Breast epithelium (tissue), 3 donors: ENCODE measurements around the gene FRY.

ENCODE experiments used
- POLR2A ChIP-seq: fragments of 450-650 bp; IDR thresholded peaks from one replicate; pipeline ENCODE4 v1.6.1; 2016; ENCODE audit warnings: antibody characterized with exemption, mild to moderate bottlenecking, moderate library complexity
- TF ChIP-seq, protein P1 (sequence below), 3 donors: fragments of 450-650 bp; IDR thresholded peaks; one replicate each; pipeline ENCODE4 v1.5.1; 2016 to 2017; ENCODE audit warnings: antibody characterized with exemption in 3 of 3, mild to moderate bottlenecking in 3 of 3, moderate library complexity in 3 of 3

GRCh38 chr13:32107474-32107873 is 75.9 kb downstream of the FRY start:
- TF ChIP-seq, protein P1, sequence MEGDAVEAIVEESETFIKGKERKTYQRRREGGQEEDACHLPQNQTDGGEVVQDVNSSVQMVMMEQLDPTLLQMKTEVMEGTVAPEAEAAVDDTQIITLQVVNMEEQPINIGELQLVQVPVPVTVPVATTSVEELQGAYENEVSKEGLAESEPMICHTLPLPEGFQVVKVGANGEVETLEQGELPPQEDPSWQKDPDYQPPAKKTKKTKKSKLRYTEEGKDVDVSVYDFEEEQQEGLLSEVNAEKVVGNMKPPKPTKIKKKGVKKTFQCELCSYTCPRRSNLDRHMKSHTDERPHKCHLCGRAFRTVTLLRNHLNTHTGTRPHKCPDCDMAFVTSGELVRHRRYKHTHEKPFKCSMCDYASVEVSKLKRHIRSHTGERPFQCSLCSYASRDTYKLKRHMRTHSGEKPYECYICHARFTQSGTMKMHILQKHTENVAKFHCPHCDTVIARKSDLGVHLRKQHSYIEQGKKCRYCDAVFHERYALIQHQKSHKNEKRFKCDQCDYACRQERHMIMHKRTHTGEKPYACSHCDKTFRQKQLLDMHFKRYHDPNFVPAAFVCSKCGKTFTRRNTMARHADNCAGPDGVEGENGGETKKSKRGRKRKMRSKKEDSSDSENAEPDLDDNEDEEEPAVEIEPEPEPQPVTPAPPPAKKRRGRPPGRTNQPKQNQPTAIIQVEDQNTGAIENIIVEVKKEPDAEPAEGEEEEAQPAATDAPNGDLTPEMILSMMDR (IDR thresholded peaks at IDR 0.05): no peak
- TF ChIP-seq POLR2A: no peak
